GM19035 (cell line): ENCODE results near the gene KCNIP4.

Experiments used
- ATAC-seq: cut with Tn5 transposase; IDR thresholded peaks from one replicate; pipeline ENCODE4 v1.9.1; 2021; ENCODE audit not compliant: unreplicated experiment

The KCNIP4 gene

DNA sequence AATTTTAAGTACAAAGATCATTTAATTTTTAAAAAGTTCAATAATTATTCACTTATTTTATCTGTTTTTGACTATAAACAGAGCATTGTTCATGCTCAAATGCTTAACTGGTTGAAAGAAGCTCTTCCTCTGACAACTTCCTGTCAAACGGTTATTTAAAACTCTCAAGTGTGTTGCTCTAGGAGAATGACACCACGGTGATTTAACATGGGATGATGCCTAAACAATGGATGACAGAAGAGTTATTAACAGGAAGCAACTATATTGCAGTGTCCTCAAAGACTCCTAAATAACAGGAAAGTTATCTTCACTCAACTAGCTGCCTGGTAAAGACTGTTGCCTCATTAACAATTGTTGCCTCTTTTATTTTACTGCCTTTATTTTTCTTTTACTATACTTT lies 738.7 kb downstream of the KCNIP4 start:
- ATAC-seq, result no peak

DNA sequence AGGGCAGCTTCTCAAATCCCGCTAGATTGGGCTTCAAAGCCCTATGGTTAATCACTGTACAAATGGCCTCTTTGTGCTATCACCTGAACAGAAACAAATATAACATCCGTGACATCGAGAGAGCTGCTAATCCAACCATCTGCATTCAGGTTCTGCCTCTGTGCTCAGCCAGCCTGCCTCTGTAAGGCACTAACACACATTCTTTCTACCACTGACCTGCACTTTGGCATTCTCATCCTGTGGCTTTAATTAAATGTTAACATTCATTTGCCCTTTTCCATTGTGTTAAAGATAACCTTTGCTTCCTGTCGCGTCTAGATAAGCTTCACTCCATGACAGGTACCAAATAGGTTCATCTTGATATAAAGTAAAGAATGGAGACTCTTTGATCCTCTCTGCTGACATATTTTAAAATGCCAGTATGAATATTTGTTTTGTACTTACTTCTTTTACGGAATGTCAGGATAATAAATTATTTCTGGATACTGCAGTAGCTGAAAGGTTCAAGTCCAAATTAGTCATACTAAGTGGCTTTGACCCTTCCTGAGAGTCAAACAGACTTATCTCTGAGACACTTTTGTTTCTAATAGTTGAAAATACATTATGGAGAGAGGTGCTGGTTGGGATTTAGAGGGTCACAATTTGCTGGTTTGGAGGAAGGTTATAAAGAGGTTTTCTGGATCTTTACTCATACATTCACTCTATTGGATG lies 742.6 kb downstream of the KCNIP4 start:
- no peak for ATAC-seq

DNA sequence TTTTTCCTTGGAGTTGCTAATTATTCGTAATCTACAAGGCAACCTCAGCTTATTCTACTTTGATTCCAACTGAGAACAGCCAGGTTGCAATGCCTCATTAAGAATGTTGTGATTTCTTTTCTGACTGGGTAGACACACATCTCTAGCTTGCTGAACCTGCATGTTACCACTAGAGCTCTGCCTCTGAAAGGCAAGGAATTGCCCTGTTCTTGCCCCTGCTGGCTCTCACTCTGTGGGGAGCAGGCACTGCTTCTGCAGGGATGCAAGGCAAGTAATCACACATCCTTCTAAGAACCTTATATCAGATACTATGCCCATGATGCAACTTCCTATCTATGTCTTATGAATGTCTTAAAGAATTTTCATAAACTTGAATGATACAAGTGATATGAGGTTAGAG lies 745.2 kb downstream of the KCNIP4 start:
- ATAC-seq, result no peak

DNA sequence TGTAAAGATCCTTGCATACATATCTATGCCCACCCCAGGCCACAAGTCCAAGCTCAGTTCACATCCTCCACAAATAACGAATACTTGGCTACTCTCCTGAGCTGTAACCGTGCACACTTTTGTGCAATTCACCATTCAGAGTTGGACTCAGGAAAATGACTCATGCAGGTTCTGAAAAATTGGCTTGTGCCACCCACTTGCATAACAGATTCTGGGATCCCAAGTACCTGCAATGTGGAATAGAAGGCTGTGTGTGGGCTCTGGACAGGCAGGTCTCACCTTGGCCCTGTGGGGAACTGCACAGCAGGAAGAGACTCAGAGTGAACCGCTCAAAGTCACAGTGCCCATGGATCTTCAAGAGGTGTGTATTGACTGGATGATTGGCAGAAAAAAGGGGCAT lies 745.6 kb downstream of the KCNIP4 start:
- no peak for ATAC-seq

GRCh38 chr4:21198683-21199082 lies 749.9 kb downstream of the KCNIP4 start:
- no peak for ATAC-seq

DNA sequence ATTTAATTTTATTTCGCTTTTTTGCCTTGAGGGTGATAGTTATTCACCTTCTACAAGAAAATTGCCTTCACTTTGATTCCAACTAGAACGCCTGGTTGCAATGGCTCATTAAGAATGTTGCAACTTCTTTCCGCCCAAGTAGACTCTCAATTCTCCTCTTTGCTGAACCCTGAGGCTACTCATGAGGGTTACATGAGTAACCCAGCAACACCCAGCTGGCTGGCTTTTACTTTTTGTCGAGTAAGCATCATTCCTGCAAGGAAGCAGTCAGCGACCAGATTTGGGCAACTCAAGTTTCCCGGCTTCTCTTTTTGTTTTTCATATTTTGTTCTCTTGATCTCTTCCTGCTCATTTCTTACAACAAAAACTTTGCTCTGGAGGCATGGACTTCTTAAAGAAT lies 752.9 kb downstream of the KCNIP4 start:
- ATAC-seq, result no peak

- no peak for ATAC-seq
Observed at GRCh38 chr4:21192367-21192766, 756.2 kb downstream of the KCNIP4 start.

DNA sequence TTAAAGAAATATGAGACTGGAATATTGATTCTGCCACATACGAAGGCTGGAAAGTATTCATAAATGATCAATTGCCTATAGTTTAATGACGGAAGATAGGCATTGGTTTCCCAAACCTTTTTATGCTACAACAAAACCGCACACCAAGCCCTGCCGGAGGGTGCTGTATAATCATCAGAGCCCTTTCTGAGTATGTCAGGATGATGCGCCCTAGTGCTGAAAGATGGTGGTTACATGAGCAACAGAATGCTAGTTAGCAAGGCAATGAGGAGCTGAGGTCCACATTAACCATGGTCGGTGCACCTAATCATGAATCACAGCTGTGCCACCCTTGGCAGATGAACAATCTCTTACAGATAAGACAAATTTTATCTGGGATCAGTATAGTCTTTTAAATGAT lies 757.3 kb downstream of the KCNIP4 start:
- ATAC-seq, result no peak

DNA sequence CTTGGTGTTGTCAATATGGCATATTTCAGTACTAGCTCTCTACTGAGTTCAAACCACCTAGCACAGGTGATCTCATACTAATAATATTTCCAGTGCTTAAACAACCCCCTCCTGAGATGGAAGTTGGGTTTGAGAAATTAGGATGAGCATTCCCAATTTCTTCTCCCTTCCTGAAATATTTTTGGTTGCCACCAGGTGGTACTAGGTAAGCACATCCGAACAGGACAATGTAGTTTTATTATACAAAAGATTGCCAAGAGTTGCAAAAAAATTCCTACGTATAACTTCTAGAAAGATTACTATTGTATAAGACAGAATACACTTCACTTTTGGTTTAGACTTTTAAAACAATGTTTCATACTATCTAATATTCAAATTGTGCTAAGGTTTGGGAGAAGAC lies 763.8 kb downstream of the KCNIP4 start:
- no peak for ATAC-seq

DNA sequence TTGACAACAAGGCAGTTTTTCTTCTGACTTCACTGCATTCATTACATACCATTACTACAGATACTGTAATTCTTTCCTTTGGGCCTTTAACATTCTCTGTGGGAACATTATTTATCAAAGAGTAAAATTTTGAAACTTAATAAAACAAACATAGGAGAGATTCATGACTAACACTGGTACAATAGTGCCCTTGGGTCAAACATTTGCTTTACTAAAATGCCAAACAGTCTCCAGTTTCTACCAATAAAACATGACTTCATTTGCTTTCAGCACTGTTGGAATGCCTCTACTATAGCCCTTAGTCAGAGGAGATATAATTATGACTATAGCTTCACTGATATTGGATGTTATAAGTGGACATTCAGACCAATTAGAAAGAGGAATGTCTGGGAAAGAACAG lies 766.9 kb downstream of the KCNIP4 start:
- ATAC-seq, result no peak

GRCh38 chr4:21177871-21178270 lies 770.7 kb downstream of the KCNIP4 start:
- no peak for ATAC-seq

DNA sequence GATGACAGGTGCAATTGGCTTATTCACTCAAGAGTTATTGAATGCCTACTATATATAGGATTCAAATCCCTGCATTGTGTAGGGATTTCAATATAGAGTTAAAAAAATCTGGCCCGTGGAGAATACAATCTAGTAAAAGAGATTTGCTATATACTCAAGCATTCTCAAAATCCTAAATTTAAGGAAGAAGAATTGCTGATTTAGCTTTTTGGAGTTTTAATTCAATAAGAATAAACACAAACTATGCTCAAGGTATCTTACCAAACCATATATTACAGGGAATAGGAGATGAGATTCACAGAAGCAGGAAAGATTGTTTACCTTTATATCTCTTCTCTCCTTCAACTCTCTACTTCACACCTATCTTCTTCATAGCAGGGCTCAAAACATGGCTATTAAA lies 771.5 kb downstream of the KCNIP4 start:
- no peak for ATAC-seq

GRCh38 chr4:21167711-21168110 lies 780.9 kb downstream of the KCNIP4 start:
- no peak for ATAC-seq

DNA sequence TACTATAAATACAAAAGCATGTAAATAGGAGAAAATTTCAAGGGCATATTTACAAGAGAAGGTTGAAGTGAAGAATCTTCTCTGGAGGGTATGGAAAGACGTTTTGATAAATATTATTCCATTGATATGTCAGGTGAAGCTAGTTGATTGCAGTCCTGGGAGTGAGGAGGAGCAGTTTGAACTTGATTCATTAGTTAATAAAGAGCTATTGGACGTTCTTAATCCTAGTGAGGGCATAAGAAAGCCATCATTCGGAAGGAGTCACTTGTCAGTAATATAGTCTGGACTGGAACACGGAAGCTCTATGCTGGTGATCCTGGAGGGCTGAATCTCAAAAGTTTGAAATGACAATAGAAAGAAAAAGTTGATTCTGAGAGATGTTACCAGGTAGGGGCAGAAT lies 793.2 kb downstream of the KCNIP4 start:
- ATAC-seq, result no peak

DNA sequence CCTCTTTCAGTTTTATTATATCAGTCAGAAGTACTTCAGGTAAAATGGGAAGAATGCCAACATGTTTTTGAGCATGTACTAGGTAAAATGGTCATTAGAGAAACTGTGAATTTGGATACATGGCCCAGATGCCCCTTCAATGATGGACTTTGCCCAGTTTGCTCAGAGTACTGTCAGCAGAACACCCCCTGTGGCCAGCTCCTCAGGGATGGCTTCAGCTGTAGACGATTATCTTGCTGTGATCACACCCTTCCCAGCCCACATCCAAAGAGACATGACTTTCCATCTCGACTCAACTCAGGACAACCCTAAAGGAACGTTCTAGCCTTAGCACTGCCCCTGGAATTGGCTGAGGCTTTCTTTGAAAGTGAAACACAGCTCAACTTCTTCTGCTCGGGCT lies 809.2 kb downstream of the KCNIP4 start:
- no peak for ATAC-seq

DNA sequence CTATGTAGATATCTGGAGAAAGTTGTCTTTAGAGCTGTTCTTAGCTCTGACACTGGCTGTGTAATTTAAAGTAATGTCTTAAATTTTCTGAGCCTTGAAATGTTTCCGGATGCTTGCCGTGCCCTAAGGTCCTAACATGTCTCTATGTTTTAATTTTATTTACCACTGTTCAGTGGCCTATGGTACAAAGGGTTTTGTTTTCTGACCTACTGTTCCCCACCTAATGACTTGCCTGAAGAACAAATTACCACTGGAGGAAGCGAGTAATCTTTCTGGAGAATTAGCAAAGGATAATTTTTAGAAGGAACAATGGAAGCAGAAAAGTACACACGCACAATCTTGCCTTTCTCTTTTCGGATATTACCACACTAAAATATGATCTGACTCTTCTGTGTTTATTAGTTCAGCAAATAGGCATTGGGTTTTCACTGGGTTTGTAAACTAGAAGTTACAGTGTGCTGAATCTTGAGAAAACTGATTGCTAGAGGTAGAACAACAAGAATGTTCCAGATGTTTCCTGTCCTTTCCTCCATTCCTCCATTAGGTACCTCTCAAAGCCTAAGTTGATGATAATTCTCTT lies 812.4 kb downstream of the KCNIP4 start:
- no peak for ATAC-seq

DNA sequence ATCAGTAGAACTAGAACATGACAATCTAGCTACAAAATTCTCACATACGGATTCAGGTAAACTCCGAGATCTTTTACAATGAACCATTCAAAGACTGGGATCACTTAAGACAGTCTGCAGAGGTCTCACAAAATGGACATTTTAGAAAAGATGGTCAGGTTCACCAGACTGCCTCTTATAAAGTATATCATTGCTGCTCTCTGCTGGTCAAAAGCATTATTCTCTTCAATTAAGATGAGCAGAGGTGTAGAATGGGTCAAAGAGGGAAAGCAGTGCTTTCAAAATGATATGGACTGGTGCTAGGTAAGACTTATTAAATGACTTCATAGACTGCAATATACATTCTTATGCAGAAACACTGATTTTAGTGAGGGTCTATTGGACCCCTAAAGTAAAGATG lies 813.6 kb downstream of the KCNIP4 start:
- no peak for ATAC-seq

DNA sequence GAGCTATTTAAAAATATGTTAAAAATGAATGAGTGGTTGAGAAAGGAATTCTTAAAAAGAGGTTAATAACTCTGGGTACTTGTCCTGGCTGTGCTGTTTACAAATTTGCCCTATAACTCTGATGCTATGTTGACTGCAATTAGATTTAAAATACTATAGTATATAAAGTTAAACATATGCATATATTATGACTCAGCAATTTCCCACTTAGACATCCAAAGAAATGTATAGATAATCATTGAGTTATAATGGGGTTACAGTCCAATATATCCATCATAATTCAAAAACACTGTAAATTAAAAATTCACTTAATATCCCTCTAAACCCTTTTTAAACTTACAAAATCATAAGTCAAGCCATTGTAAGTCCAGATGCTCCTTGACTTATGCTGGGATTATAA lies 818.0 kb downstream of the KCNIP4 start:
- ATAC-seq, result no peak

DNA sequence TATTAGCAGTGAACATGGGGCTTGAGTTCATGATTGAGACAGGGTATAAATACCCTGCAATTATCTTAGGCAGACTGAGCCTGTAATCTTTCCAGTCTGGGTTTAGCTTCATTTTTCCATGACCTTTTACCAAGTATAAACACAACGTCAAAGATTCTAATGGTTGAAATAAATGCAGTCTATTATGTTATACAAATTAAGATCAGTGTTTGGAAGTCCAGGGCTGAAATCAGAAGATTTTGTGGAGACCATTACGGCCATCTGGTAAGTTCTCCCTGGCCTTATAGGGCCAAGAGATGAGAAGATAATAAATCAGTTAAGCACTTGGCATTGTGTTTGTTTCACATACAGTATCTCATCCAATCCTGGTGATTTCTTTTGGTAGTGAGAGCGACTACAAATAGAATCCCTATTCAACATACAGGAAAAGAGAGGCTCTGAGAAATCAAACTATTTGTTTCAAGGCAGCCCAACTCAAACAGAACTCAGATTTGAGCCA lies 822.5 kb downstream of the KCNIP4 start:
- ATAC-seq, result no peak

DNA sequence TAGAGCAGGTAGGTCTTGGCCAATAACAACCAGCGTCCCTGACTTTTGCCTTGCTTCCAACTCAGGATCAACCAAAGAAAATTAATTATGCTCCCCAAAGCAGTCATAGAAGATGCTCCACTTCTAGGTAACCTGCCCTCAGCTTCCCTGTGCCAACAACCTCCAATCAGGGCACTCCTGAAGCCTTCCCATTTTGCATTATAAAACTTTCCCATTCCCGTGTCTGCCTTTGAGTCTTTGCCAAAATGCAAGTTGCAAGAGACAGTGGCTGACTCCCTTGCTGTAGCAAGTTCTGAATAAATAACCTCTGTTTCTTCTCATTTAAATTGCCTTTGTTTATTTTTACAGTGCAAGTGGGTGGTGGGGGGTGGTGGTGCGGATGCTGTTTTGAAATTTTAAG lies 830.3 kb downstream of the KCNIP4 start:
- no peak for ATAC-seq

GRCh38 chr4:21117541-21118180 lies 830.9 kb downstream of the KCNIP4 start:
- ATAC-seq, result no peak

DNA sequence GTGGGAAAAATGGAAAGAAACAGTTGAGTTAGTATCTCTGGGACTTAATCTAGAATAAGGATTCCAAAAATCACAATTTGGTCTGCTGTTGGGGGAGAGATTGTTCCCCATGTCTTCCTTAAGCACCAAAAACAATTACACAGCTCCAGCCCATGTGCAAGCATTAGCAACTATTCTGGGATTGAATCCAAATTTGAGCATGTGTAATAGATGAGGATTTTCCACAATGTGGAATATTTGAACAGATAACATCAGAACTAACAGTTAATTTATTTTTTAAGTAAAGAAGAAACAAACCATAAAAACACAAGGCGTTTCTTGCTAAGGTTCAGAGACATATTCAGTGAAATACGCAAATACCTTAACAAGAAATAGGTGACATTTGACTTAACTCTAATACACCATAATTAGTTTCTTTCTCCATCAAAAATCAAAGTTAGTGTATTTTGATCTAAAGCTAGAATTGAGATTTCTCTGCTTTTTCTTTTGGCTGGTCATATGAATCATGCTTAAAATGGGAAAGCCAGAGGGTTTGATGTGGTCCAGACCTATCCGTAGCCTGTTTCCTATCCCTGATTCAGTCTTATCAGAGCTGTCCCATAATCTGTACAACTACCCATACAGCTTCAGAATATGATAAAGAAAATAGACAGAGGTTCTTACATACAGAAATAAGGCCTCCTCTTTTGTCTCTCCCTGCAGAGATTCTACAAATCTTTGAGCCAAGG lies 834.9 kb downstream of the KCNIP4 start:
- ATAC-seq, result no peak
